H9 (cell line): ENCODE results near the gene TMCO4. TPM values are rescaled to one million over a fixed set of nuclear protein-coding genes. Genes with fewer than 3 reads are reported as not detected.
A peak's percentile ranks its signal among the peaks of the same experiment; 100 is the strongest.

ENCODE experiments used
- DNase-seq: peaks from one replicate; pipeline ENCODE4 v3.0.0-alpha.2; 2017
- H2AFZ ChIP-seq: one replicate; pipeline ENCODE4 v1.6.1; 2013; ENCODE audit warnings: mild to moderate bottlenecking, low read length, control low read depth, moderate library complexity
- H2AK5ac ChIP-seq: 2 replicates; pipeline ENCODE4 v1.6.1; 2013; ENCODE audit warnings: low read length, control low read depth, mixed read lengths; ENCODE audit not compliant: insufficient read length
- H2BK120ac ChIP-seq: one replicate; pipeline ENCODE4 v1.6.1; 2013; ENCODE audit warnings: low read depth, mild to moderate bottlenecking, low read length, control low read depth, inconsistent platforms; ENCODE audit not compliant: poor library complexity, severe bottlenecking
- H2BK12ac ChIP-seq: 2 replicates; pipeline ENCODE4 v1.6.1; 2013; ENCODE audit warnings: low read length, control low read depth, mixed read lengths, low read depth; ENCODE audit not compliant: insufficient read length
- H2BK15ac ChIP-seq: 2 replicates; pipeline ENCODE4 v1.6.1; 2013; ENCODE audit warnings: low read depth, low read length, control low read depth
- H2BK20ac ChIP-seq: one replicate; pipeline ENCODE4 v1.6.1; 2013; ENCODE audit warnings: low read depth, mild to moderate bottlenecking, low read length, control low read depth, inconsistent platforms; ENCODE audit not compliant: poor library complexity, severe bottlenecking
- H2BK5ac ChIP-seq: 2 replicates; pipeline ENCODE4 v1.6.1; 2013; ENCODE audit warnings: low read length, control low read depth, mixed read lengths; ENCODE audit not compliant: insufficient read length
- H3K14ac ChIP-seq: 2 replicates; pipeline ENCODE4 v1.6.1; 2013; ENCODE audit warnings: low read length, control low read depth; ENCODE audit not compliant: insufficient read depth
- H3K18ac ChIP-seq: 2 replicates; pipeline ENCODE4 v1.6.1; 2013; ENCODE audit warnings: low read depth, mild to moderate bottlenecking, mixed read lengths, low read length, control low read depth; ENCODE audit not compliant: insufficient read length
- H3K23ac ChIP-seq: 2 replicates; pipeline ENCODE4 v1.6.1; 2013; ENCODE audit warnings: low read length, control low read depth, mixed read lengths, low read depth; ENCODE audit not compliant: insufficient read length
- H3K23me2 ChIP-seq: 2 replicates; pipeline ENCODE4 v1.6.1; 2013; ENCODE audit warnings: low read depth, mild to moderate bottlenecking, mixed read lengths, low read length, control low read depth; ENCODE audit not compliant: insufficient read length, poor library complexity, severe bottlenecking
- H3K27ac ChIP-seq: 2 replicates; pipeline ENCODE4 v1.5.1; 2013; ENCODE audit warnings: low read length, control low read depth, mixed read lengths, low read depth; ENCODE audit not compliant: insufficient read length
- H3K27me3 ChIP-seq: 2 replicates; pipeline ENCODE4 v1.6.1; 2013; ENCODE audit warnings: low read length, control low read depth, inconsistent platforms; ENCODE audit not compliant: insufficient read depth
- H3K4ac ChIP-seq: 2 replicates; pipeline ENCODE4 v1.6.1; 2013; ENCODE audit warnings: low read depth, mild to moderate bottlenecking, control low read depth, inconsistent platforms, low read length, moderate library complexity
- H3K4me1 ChIP-seq: 2 replicates; pipeline ENCODE4 v1.6.1; 2013; ENCODE audit warnings: low read length, control low read depth, inconsistent platforms; ENCODE audit not compliant: insufficient read depth
- H3K4me2 ChIP-seq: 2 replicates; pipeline ENCODE4 v1.6.1; 2013; ENCODE audit warnings: low read length, control low read depth, mixed read lengths; ENCODE audit not compliant: insufficient read length, insufficient read depth
- H3K56ac ChIP-seq: 2 replicates; pipeline ENCODE4 v1.6.1; 2013; ENCODE audit warnings: low read depth, mild to moderate bottlenecking, mixed read lengths, low read length, control low read depth; ENCODE audit not compliant: insufficient read length
- H3K79me1 ChIP-seq: 2 replicates; pipeline ENCODE4 v1.6.1; 2013; ENCODE audit warnings: low read depth, mild to moderate bottlenecking, moderate library complexity, low read length, control low read depth, inconsistent platforms; ENCODE audit not compliant: insufficient read depth, poor library complexity, severe bottlenecking
- H3K79me2 ChIP-seq: 2 replicates; pipeline ENCODE4 v1.6.1; 2013; ENCODE audit warnings: low read length, control low read depth, inconsistent platforms; ENCODE audit not compliant: insufficient read depth
- H3K9ac ChIP-seq: 2 replicates; pipeline ENCODE4 v1.6.1; 2013; ENCODE audit warnings: low read length, control low read depth, mixed read lengths; ENCODE audit not compliant: insufficient read length; ENCODE audit errors: extremely low read depth
- H3K9me3 ChIP-seq: one replicate; pipeline ENCODE4 v1.6.1; 2013; ENCODE audit warnings: low read depth, low read length, inconsistent platforms; ENCODE audit not compliant: control insufficient read depth
- H3T11ph ChIP-seq: one replicate; pipeline ENCODE4 v1.6.1; 2013; ENCODE audit warnings: mild to moderate bottlenecking, low read length, control low read depth, inconsistent platforms
- H4K20me1 ChIP-seq: one replicate; pipeline ENCODE4 v1.6.1; 2013; ENCODE audit not compliant: control insufficient read depth, insufficient read length, insufficient read depth
- H4K5ac ChIP-seq: 2 replicates; pipeline ENCODE4 v1.6.1; 2013; ENCODE audit warnings: low read depth, mild to moderate bottlenecking, mixed read lengths, low read length, control low read depth; ENCODE audit not compliant: insufficient read length
- H4K8ac ChIP-seq: replicated peaks from 2 replicates; pipeline ENCODE4 v1.6.1; 2013; ENCODE audit warnings: low read length, control low read depth, mixed read lengths, low read depth; ENCODE audit not compliant: insufficient read length
- H4K91ac ChIP-seq: 2 replicates; pipeline ENCODE4 v1.6.1; 2013; ENCODE audit warnings: low read depth, mild to moderate bottlenecking, moderate library complexity, mixed read lengths, low read length, control low read depth; ENCODE audit not compliant: insufficient read length
- H3K27ac Mint-ChIP-seq, 3 experiments: 2 replicates in 2 of 3; 3 replicates in 1 of 3; pipeline ENCODE4 v1.8.0; 2020 to 2021; ENCODE audit warnings: mixed read lengths in 3 of 3, mild to moderate bottlenecking in 1 of 3, moderate library complexity in 1 of 3
- H3K27me3 Mint-ChIP-seq: 2 replicates; pipeline ENCODE4 v1.8.0; 2021; ENCODE audit warnings: low read depth, mild to moderate bottlenecking, moderate library complexity, mixed read lengths
- H3K36me3 Mint-ChIP-seq, 3 experiments: 2 replicates in 2 of 3; 3 replicates in 1 of 3; pipeline ENCODE4 v1.8.0; 2020 to 2021; ENCODE audit warnings: low read depth in 3 of 3, mixed read lengths in 3 of 3; ENCODE audit not compliant: insufficient read depth in 1 of 3
- H3K4me1 Mint-ChIP-seq, 2 experiments: 2 replicates each; pipeline ENCODE4 v1.8.0; 2020; ENCODE audit warnings: mixed read lengths in 2 of 2
- H3K4me3 Mint-ChIP-seq, 2 experiments: 2 replicates in 1 of 2; 3 replicates in 1 of 2; pipeline ENCODE4 v1.8.0; 2020 to 2021; ENCODE audit warnings: mild to moderate bottlenecking in 2 of 2, mixed read lengths in 2 of 2, moderate library complexity in 1 of 2
- H3K9me3 Mint-ChIP-seq, 2 experiments: 2 replicates in 1 of 2; 3 replicates in 1 of 2; pipeline ENCODE4 v1.8.0; 2020; ENCODE audit warnings: mild to moderate bottlenecking in 2 of 2, mixed read lengths in 2 of 2, moderate library complexity in 1 of 2
- CTCF ChIP-seq: fragments of 200-600 bp; sonication (generic); conservative IDR thresholded peaks from 3 replicates; pipeline ENCODE4 v1.8.0; 2021; ENCODE audit warnings: antibody characterized with exemption, mild to moderate bottlenecking
- WGBS: extraction: QIAGEN DNeasy Blood & Tissue Kit; methylation state at CpG from one replicate; pipeline ENCODE4 v1.1.7; 2013; ENCODE audit warnings: missing lambda C conversion rate, low lambda C conversion rate, mixed read lengths; ENCODE audit not compliant: insufficient read length; ENCODE audit errors: extremely low coverage; 5-methylcytosine and 5-hydroxymethylcytosine counted together
- total RNA-seq: library from RNA; stranded (reverse); gene quantifications from 2 replicates; pipeline ENCODE4 v1.2.1, GENCODE V29; 2021

Gene TMCO4
- total RNA-seq, 1 experiment from 2014 or later: 4.0 TPM

GRCh38 chr1:19655718-19656080 lies 144.0 kb downstream of the TMCO4 start:
- no peak overlapping the region for H3K14ac ChIP-seq
- H3K18ac ChIP-seq: no peak overlapping the region
- no peak overlapping the region for H2BK12ac ChIP-seq
- no peak overlapping the region for H2AFZ ChIP-seq
- no peak overlapping the region for H3K27ac ChIP-seq
- H3K4me2 ChIP-seq: no peak overlapping the region
- H3K79me1 ChIP-seq: no peaks in the 10 kb centered on the region
- 0 out of 2 replicates have a peak, but pooled peaks cover 5% of the 10 kb centered on the region for H3K27me3 Mint-ChIP-seq
- no peak for TF ChIP-seq CTCF
- peak overlapping the region in 1 of 3 experiments; percentile 50; a peak in 1 of 7 replicates for H3K27ac Mint-ChIP-seq
- H4K8ac ChIP-seq: no peak overlapping the region
- no peak overlapping the region for H3T11ph ChIP-seq
- H3K56ac ChIP-seq: no peak overlapping the region
- no peak overlapping the region for H4K5ac ChIP-seq
- H3K4me1 Mint-ChIP-seq: peaks cover 22 to 37% of the 10 kb centered on the region in 2 experiments
- no peaks in the 10 kb centered on the region for H3K23me2 ChIP-seq
- no peak for DNase-seq
- H3K23ac ChIP-seq: no peak overlapping the region
- H4K20me1 ChIP-seq: no peaks in the 10 kb centered on the region
- no peaks in the 10 kb centered on the region for H3K79me2 ChIP-seq
- H3K9ac ChIP-seq: no peak overlapping the region
- no CpG with 5 or more reads among the region's 8 CpGs for WGBS
- no peak overlapping the region; a peak in 1 of 5 replicates for H3K4me3 Mint-ChIP-seq
- no peak overlapping the region for H2AK5ac ChIP-seq
- no peak overlapping the region for H2BK15ac ChIP-seq
- no peak overlapping the region for H3K4ac ChIP-seq
- peaks cover 2% of the 10 kb centered on the region; the same call in 1 of the 2 replicates for H3K27me3 ChIP-seq
- no peaks in the 10 kb centered on the region for H3K9me3 ChIP-seq
- no peak overlapping the region for H2BK120ac ChIP-seq
- no peak overlapping the region for H4K91ac ChIP-seq
- H2BK5ac ChIP-seq: no peak overlapping the region
- H3K36me3 Mint-ChIP-seq: no peaks in the 10 kb centered on the region
- H3K4me1 ChIP-seq: no peaks in the 10 kb centered on the region
- no peak overlapping the region for H2BK20ac ChIP-seq
- no peaks in the 10 kb centered on the region for H3K9me3 Mint-ChIP-seq
